Measurements from ENCODE around the gene APOC1.

Gene APOC1

DNA sequence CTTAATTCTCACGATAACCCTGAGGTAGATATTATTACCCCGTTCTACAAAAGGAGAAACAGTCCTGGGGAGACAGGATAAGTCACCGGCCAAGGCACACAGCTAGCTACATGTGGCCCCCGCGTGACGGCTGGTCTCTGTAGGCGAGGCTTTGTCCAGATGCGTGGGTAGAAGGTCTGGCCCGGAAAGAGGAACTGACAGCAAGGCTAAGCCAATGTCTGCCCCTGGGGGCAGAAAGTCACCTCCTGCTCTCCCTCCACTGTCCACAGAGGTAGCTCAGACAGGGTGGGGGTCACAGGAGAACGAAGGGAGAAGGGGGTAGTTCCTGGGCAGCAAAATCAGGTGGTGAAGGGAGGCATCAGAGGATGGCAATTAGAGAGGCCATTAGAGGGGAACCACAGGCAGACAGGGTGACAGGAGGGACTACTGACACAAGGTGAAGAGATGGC is 29.4 kb downstream of the APOC1 start:
- TF ChIP-seq, protein P1, sequence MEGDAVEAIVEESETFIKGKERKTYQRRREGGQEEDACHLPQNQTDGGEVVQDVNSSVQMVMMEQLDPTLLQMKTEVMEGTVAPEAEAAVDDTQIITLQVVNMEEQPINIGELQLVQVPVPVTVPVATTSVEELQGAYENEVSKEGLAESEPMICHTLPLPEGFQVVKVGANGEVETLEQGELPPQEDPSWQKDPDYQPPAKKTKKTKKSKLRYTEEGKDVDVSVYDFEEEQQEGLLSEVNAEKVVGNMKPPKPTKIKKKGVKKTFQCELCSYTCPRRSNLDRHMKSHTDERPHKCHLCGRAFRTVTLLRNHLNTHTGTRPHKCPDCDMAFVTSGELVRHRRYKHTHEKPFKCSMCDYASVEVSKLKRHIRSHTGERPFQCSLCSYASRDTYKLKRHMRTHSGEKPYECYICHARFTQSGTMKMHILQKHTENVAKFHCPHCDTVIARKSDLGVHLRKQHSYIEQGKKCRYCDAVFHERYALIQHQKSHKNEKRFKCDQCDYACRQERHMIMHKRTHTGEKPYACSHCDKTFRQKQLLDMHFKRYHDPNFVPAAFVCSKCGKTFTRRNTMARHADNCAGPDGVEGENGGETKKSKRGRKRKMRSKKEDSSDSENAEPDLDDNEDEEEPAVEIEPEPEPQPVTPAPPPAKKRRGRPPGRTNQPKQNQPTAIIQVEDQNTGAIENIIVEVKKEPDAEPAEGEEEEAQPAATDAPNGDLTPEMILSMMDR (IDR thresholded peaks at IDR 0.05; ENCODE audit: low read depth, low read length): no peak
- H3K4me3 ChIP-seq (replicated peaks in 1 of 2; ENCODE audit: low read depth in 2 of 2, low read length in 2 of 2): no peak overlapping the region
- DNase-seq (ENCODE audit: low read depth in 2 of 2): peak in 1 of 2 donors; percentile 31

DNA sequence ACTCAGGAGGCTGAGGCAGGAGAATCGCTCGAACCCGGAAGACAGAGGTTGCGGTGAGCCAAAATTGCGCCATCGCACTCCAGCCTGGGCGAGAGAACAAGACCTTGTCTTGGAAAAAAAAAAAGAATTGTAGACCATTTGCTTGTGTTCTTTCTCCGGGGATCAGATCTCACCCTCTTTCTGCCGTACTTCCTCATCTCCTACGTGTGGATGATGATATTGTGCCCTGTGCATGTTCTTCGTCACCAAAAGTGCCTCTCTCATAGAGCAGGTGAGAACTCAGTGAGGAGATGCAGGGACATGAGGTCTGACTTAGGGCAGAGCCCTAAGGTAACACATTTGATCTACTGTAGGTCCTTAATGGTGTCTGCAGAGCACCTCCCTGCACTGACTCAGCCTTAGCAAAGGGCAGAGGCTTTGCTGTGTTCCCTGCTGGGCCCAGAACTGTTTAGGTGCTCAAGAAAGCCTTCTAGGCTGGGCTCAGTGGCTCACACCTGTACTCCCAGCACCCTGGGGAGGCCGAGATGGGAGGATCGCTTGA is 32.7 kb downstream of the APOC1 start:
- DNase-seq (ENCODE audit: low read depth in 2 of 2): no peak

DNA sequence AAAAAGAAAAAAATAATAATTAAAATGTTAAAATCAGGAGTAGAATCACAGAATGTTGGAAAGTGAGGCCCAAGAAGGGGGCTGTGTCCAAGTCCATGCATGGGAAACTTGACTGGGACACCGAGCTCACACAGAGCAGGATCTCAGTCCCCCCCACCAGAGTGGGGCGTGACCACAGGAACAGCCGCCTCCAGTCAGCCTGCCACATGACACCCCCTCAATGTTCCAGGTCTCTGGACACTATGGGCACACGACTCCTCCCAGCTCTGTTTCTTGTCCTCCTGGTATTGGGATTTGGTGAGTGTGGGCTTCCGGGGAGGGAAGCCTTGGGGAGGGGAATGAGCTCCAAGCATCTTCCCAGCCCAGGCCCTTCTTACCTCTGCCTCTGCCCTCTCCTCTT is 33.8 kb downstream of the APOC1 start:
- no peak overlapping the region for H3K4me3 ChIP-seq (replicated peaks in 1 of 2; ENCODE audit: low read depth in 2 of 2, low read length in 2 of 2)
- DNase-seq (ENCODE audit: low read depth in 2 of 2): no peak
- TF ChIP-seq, protein P1 (IDR thresholded peaks at IDR 0.05; ENCODE audit: low read depth, low read length): no peak

More for the DNA sequence above, 32.7 kb downstream of the APOC1 start:
- H3K4me3 ChIP-seq (replicated peaks in 1 of 2; ENCODE audit: low read depth in 2 of 2, low read length in 2 of 2): no peak overlapping the region
- TF ChIP-seq, protein P1 (IDR thresholded peaks at IDR 0.05; ENCODE audit: low read depth, low read length): no peak

DNA sequence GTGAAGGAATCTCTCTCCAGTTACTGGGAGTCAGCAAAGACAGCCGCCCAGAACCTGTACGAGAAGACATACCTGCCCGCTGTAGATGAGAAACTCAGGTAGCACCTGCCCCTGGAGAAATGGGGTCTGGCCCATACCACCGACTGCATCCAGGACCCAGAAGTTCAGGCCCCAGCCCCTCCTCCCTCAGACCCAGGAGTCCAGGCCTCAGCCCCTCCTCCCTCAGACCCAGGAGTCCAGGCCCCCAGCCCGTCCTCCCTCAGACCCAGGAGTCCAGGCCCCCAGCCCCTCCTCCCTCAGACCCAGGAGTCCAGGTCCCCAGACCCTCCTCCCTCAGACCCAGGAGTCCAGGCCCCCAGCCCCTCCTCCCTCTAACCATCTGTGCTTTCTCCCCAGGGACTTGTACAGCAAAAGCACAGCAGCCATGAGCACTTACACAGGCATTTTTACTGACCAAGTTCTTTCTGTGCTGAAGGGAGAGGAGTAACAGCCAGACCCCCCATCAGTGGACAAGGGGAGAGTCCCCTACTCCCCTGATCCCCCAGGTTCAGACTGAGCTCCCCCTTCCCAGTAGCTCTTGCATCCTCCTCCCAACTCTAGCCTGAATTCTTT is 34.5 kb downstream of the APOC1 start:
- no peak overlapping the region for H3K4me3 ChIP-seq (replicated peaks in 1 of 2; ENCODE audit: low read depth in 2 of 2, low read length in 2 of 2)
- peak in 1 of 2 donors; percentile 34 for DNase-seq (ENCODE audit: low read depth in 2 of 2)
- TF ChIP-seq, protein P1 (IDR thresholded peaks at IDR 0.05; ENCODE audit: low read depth, low read length): no peak

DNA sequence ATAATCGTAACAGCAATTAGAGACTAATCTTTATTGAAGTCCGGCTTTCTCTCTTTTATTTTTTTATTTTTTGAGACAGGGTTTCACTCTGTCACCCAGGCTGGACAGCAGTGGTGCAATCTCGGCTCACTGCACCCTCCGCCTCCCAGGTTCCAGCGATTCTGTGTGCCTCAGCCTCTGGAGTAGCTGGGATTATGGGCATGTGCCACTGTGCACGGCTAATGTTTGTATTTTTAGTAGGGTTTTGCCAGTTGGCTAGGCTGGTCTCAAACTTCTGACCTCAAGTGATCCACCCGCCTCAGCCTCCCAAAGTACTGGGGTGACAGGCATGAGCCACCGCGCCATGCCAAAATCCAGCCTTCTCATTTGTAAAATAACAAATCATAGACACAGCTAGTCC is 35.1 kb downstream of the APOC1 start:
- no peak for DNase-seq (ENCODE audit: low read depth in 2 of 2)
- no peak overlapping the region for H3K4me3 ChIP-seq (replicated peaks in 1 of 2; ENCODE audit: low read depth in 2 of 2, low read length in 2 of 2)
- TF ChIP-seq, protein P1 (IDR thresholded peaks at IDR 0.05; ENCODE audit: low read depth, low read length): no peak

DNA sequence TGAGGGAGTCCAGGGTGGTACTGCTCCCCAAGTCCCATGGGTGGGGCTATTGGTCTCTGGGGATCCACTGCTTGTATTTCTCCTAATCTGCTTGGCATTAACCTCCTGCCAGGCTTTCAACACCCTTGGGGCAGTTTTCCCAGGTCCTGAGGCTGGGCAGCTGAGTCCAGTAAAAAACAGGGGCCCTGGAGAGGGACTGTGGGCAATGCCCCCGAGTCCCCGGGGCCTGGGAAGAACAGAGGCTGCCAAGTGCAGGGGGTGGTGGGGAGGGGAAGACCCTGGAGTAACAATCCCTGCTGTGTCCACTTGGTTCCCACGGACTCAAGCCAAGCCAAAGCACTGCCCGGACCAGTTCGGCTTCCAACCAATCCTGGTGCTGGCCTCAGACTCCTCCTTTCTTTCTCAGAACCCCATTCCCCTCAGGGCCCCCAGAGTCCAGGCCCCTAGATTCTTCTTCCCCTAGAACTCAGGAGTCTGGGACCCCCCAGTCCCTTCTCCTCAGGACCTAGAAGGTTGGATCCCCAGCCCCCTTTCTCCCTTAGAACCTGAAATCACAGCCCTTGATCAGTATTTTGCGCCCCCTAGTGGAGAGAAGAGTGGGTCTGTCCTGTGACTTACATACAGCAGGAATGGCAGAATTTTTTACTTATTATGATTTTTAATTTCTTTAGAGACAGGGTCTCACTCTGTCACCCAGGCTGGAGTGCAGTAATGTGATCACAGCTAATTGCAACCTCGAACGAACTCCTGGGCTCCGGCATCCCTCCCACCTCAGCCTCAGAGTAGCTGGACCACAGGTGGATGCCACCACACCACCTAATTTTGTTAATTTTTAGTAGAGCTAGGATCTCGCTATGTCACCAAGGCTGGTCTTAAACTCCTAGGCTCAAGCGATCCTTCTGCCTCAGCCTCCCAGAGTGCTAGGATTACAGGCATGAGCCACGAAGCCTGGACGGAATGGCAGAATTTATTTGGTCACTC is 37.1 kb downstream of the APOC1 start:
- H3K4me3 ChIP-seq (replicated peaks in 1 of 2; ENCODE audit: low read depth in 2 of 2, low read length in 2 of 2): no peak overlapping the region
- peak; percentile 88 to 91 for DNase-seq (ENCODE audit: low read depth in 2 of 2)
- TF ChIP-seq, protein P1 (IDR thresholded peaks at IDR 0.05; ENCODE audit: low read depth, low read length): peak; percentile 81

Measured in cardiac fibroblast (primary cell).